Forelimb muscle (tissue), 1 donor: ENCODE data around the gene TASP1. TPM values are rescaled to one million over a fixed set of nuclear protein-coding genes. Genes with fewer than 3 reads are reported as not detected.
"Not testable (repeated sequence)": the region's sequence is repeated elsewhere in the genome, so short reads cannot be mapped to it uniquely, and the experiment has no call there.

ENCODE experiments used
- DNase-seq: peaks from one replicate; pipeline ENCODE4 v3.0.0-alpha.2; 2013; ENCODE audit warnings: low read depth
- polyA plus RNA-seq: library from polyadenylated mRNA; unstranded; fragments of 120-200 nt; gene quantifications from one replicate; pipeline ENCODE4 v1.2.1, GENCODE V29; 2013; ENCODE audit not compliant: insufficient read length

The TASP1 gene
- polyA plus RNA-seq, 1 donor = 6.6 TPM

DNA sequence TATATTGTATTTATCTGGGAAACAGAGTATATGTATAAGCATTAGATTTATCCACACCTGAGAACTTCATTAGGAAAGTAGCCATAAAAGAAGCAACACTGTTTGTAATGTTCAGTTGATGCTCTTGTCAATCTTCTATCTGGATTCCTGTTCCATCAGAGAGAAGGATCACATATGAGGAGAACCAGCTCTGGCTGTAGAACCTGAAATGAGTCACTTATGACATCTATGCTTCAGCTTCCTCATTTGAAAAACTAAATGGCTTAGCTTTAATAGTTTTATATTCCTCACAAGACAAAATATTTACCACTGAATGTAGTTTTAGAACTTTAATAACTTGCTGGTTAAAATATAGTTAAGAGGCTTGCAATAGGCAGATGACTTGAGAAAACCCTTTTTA, 144.7 kb downstream of the TASP1 start:
- no peak for DNase-seq

GRCh38 chr20:13493143-13493542, 145.6 kb downstream of the TASP1 start:
- DNase-seq = no peak

GRCh38 chr20:13492001-13492481, 146.7 kb downstream of the TASP1 start:
- peak; percentile 48 for DNase-seq

DNA sequence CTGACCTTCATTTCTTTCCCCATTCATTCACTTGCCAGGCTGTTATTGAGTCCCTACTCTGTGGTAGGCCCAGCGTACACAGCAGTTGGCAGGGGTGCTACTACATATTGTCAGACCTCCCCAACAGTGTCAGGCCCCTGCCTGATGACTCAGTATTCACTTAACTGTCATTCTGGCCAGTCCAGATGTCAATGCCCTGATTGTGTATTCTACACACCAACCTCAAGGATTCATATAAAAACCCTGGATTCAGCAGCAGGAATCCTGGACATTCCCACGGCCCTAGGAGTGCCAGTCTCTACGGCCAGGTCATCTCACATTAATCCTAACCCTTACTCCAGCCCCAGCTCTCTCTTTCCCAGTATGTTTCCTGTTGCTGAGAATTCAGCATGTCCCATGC, 151.5 kb downstream of the TASP1 start:
- DNase-seq = no peak

GRCh38 chr20:13486694-13487093, 152.0 kb downstream of the TASP1 start:
- DNase-seq = no peak

DNA sequence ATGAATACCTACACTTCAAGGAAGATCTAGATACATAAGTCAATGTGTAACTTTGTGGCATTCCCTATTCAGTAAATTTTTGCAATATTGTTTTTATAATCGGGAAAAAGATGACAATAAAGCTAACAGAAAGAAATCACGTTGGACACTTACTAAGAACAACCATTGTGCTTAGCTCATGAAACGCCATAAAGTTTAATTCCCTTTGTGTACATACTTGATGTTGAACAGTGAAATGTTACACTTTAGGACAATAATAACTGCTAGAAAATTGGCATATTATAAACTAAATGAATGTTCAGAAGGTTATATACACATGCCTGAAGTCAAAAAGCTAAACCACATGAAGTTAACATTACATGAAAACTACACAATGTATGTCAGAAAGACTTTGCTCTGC, 153.2 kb downstream of the TASP1 start:
- no peak for DNase-seq

- not testable (repeated sequence) for DNase-seq
These were observed 153.7 kb downstream of the TASP1 start for GRCh38 chr20:13485019-13485418.

DNA sequence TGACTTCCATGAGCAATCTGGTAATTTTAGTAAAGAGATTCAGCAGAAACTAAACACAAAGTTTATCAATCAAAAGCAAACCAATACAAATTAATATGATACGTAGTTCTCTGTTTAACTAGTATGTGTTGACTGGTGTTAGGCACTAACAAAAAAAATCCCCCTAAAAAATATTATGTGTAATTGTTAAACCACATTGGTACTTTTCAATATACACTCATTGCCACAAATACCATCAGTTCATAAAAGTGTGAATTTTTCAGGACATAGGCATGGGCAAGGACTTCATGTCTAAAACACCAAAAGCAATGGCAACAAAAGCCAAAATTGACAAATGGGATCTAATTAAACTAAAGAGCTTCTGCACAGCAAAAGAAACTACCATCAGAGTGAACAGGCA, 155.3 kb downstream of the TASP1 start:
- not testable (repeated sequence) for DNase-seq

- no peak for DNase-seq
These were observed 160.4 kb downstream of the TASP1 start for GRCh38 chr20:13478366-13478765.

- no peak for DNase-seq
These were observed 164.3 kb downstream of the TASP1 start for GRCh38 chr20:13474467-13474866.

GRCh38 chr20:13469262-13469661, 169.5 kb downstream of the TASP1 start:
- no peak for DNase-seq

DNA sequence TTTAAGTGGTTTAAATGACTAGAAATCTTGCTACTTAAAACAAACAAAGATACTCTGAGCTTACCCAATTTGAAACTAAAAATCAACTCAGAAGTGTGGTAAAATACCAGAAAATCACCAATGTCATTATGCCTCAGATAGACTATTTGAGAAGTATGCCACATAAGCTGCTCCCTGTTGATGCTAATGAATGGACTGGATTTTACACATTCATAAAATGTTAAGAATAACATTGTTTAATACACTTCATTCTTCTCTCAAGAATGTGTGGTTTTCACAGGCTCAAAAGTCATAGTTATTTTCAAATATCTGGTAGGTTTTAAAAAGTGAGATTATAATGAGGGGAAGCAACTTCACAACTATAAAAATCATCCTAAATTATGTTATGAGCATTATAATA, 170.6 kb downstream of the TASP1 start:
- no peak for DNase-seq

DNA sequence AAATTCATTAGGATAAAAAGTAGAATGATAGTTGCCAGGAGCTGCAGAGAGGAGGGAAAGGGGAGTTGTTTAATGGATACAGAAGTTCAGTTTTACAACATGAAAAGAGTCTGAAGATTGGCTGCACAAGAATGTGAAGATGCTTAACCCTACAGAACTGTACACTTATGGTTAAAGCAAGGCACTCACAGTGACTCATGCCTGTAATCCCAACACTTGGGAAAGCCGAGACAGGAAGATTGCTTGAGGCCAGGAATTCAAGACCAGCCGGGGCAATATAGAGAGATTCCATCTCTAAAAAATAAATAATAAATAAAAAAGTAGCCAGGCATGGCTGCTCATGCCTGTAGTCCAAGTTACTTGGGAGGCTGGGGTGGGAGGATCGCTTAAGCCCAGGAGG, 174.0 kb downstream of the TASP1 start:
- no peak for DNase-seq

- DNase-seq = no peak
These were observed 176.8 kb downstream of the TASP1 start for GRCh38 chr20:13461849-13462458.

DNA sequence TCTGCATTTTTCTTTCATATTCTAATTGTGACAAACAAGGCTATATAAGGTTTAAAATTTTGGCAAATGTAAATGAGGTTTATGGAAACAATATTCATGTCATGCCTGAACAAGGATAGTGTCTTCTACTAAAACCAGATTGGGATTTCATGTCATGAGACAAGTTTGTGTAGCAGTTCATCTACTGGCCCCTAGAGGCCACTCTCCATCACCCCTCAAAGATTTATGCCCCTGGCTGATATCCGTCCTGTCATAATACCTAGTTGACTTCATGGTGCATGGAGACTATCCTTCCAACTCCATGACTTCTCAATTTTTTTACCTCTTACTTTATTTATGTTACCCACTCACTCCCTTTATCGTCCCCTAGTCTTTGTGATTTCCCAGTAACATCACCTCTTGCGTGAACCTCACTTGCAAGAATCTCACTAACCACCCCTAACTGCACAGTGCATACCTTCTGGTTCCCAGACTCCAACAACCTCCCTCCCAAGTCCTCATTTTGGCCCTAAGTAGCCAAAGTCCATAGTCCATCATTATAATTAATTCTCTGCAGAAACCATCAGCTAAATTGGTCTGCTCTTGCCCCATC, 179.8 kb downstream of the TASP1 start:
- no peak for DNase-seq

DNA sequence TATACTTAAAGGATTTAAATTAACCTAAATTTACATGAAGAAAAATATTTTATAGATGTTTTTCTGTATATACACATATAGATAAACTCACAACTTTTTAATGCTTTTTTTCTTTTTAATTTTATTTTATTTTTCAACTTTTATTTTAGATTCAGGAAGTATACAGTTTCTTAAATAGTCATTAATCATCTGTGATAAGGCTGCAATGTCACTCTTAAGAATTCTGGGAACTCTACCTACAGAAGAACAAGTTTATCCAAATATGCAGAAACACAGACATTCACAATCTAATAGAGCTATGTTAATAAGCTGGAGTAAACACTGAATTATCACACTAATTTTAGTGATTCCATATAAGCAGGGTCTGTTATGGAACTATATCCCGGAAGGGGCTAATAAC, 181.2 kb downstream of the TASP1 start:
- no peak for DNase-seq

DNA sequence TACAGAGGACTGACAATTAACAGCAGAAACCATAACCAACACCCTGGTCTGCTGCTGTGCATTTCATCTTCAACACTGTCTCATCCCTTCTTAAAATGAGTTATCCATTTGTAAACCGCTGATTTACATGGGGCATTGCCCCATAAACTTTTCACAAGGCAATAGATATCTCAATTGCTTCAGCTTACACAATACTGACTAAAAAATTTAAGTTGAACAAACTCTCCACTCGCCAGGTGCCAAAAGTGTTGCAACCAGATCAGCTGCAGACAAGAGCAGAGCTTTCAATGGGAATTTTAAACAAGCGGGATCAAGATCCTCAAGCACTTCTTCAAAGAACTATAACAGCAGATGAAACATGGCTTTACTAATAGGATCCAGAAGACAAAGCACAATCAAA, 183.0 kb downstream of the TASP1 start:
- no peak for DNase-seq

GRCh38 chr20:13453367-13453766, 185.4 kb downstream of the TASP1 start:
- no peak for DNase-seq

DNA sequence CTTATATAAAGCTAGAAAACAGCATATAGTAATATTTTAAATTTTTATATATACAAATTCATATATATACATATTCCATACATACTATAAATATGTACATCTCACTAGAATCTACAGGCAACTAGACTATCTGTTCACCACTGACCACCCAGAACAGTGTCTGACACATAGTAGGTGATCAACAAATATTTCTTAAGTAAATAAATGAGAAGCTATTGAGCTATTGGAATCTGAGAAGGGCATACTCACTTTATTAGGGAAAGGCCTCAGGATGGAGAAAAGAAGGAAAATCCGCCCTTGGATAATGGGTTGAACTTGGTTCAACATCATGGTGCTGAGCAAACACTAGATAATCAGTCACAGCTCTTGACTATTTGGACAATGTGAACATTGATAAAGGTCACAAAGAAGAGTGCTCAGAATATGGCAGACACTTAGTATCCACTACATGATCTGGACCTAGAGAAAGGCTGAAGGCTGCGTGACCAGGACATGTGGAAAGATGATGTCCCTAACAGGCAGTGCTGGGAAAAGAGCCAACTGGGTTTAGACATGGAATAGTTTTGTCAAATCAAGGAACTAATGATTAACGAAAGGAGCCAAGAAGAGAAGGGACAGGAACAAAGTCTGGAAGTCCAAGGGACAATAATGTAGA, 186.1 kb downstream of the TASP1 start:
- DNase-seq = no peak

GRCh38 chr20:13449868-13450434, 188.8 kb downstream of the TASP1 start:
- DNase-seq = no peak

DNA sequence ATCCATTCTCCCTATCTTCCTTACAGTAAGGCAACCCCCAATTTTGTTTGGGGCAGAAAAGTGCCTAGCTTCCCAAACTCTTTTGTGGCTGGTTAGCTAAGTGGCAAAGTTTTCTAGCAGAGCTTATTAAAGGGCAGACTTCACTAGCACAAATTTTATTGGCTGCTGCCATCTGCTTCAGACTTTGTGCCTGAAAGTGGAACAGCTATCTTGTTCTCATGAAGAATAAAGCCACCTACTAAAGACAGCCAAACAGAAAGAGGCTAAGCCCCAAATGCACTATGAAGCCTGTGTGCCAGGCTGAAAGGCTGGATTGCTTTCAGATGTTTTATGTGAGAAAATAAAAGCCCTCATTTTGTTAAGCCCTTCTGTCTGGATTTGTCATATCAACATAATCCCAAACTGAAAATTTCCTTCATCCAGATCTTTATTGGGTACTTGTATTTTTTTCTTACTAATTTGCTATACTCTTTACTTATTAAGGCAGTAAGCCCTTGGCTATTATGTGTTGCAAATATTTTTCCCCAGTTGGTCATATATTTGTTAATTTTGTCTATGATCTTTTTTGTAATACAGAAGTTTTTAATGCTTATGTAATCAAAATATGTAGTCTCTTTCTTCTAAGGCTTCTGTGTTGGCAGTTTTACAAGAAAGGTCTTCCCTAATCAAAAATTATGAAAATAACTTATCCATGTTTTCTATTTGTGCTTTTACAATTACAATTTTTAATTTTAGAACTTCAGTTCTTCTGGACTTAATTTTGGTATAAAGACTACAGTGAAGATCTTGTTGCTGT, 191.1 kb downstream of the TASP1 start:
- DNase-seq = no peak

DNA sequence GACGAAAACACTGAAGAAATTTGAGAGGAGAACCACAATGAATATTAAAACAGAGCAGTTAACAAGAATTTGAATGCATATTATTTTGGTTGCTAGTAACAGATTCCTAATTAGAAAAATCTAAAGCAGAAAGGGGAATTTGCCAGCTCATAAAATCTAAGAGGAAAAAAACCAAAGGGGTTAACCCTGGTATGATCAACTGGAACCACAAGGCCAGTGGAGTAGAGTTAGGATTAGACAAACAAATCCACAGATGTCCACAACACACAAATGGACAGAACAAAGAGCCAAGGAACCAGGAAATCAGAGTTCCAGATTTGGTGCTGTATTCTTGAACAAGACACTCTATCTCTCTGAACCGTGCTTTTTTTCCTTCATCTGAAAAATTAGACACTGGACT, 195.0 kb downstream of the TASP1 start:
- no peak for DNase-seq
